Measurements from ENCODE around the gene FXYD4. TPM values are rescaled to one million over a fixed set of nuclear protein-coding genes. Genes with fewer than 3 reads are reported as not detected.
"Not testable (repeated sequence)": the region's sequence is repeated elsewhere in the genome, so short reads cannot be mapped to it uniquely, and the experiment has no call there.

FXYD4 gene
- total RNA-seq, 2 experiments from 2014 or later = not detected

DNA sequence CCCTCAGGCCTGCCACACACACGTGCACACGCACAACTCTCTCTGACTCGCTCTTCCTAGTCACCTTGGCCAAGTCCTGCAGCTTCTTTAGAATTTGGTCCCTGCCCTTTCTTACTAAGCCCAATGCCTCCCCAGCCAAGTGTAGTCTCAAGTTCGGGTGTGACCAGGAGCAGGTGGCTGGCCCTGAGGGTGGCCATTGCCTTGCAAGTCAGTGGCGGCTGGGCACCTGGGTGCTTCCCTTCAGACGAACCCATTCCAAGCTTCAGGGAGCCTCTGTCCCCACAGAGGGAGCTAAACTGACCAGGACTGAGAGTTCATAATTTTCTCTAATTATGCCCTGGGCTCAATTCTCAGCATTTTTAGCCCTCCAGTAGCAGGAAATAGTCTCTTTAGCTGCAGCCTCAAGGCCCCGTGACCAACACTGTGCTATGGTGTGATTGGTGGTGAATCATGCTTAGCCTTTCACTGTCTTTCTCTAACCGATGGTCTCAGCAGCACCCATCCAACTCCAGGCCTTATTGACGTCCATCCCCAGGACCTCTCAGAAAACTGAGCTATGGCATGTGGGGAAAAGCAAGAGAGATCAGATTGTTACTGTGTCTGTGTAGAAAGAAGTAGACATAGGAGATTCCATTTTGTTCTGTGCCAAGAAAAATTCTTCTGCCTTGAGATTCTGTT lies 34.7 kb upstream of the FXYD4 start:
- Mint-ChIP-seq H3K36me3 (ENCODE audit: low read depth) (peaks cover 5% of the 10 kb centered on the region), H3K4me1 (peaks cover 42% of the 10 kb centered on the region), H3K4me3 (no peak overlapping the region), H3K27ac (no peak overlapping the region), H3K27me3 (peaks cover 16% of the 10 kb centered on the region), H3K9me3 (peaks cover 3% of the 10 kb centered on the region)
- DNase-seq = no peak
- ChIA-PET CTCF (interaction anchor here (0.6 to 1.0 kb wide), 2 partner anchors 44 to 45 kb away, joined by 3 to 5 read pairs; no protein-coding TSS in a partner anchor), POLR2A (no interaction called here)

DNA sequence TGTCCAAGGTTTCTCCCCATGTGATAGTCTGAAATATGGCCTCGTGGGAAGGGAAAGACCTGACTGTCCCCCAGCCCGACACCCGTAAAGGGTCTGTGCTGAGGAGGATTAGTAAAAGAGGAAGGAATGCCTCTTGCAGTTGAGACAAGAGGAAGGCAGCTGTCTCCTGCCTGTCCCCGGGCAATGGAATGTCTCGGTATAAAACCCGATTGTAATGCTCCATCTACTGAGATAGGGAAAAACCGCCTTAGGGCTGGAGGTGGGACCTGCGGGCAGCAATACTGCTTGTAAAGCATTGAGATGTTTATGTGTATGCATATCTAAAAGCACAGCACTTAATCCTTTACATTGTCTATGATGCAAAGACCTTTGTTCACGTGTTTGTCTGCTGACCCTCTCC lies 33.9 kb upstream of the FXYD4 start:
- H3K27ac Mint-ChIP-seq; H3K4me3 Mint-ChIP-seq; DNase-seq; H3K9me3 Mint-ChIP-seq; POLR2A ChIA-PET; CTCF ChIA-PET; H3K36me3 Mint-ChIP-seq (ENCODE audit: low read depth): not testable (repeated sequence)
- Mint-ChIP-seq H3K4me1 (peaks cover 35% of the 10 kb centered on the region), H3K27me3 (peaks cover 16% of the 10 kb centered on the region)

DNA sequence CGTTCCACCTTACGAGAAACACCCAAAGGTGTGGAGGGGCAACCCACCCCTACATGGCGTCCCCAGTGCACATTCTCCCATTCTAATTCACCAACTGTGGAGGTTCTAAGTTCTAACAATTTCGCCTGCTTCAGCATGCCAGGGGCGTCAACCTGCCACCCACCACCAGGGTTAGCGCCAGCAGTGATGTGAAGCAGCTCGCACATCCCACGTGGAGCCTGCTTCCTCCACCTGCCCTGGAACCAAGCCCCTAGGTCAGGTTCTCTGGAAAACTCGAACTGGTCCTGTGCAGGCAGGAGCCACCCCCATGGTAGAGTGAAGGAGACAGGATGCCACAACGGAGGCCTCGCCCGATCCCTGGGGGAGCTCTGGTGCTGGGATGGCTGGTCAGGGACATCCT lies 33.3 kb upstream of the FXYD4 start:
- Mint-ChIP-seq H3K4me1 (peaks cover 29% of the 10 kb centered on the region), H3K27me3 (peaks cover 16% of the 10 kb centered on the region), H3K9me3 (peaks cover 3% of the 10 kb centered on the region), H3K4me3 (no peak overlapping the region), H3K36me3 (ENCODE audit: low read depth) (peaks cover 3% of the 10 kb centered on the region), H3K27ac (no peak overlapping the region)
- DNase-seq = no peak
- POLR2A ChIA-PET = no interaction called here
- CTCF ChIA-PET = no interaction called here

DNA sequence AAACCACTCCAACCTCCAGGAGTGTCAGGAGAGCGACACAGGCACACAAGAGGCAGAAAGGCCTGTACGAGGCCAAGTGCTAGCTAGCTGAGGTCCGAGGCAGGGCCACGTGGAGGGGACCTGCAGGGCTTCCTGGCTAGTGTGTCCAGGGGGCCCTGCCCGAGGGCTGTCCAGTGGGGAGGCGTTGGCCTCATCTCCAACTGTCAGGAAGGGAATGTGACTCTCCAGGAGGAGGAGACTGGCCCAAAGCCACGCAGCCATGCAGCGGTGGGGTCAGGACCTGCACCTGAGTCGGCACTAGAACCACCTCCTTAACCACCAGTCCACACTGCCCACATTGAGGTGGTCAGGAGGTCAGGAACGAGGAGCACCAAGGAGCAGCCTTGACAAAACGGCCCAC lies 32.3 kb upstream of the FXYD4 start:
- ChIA-PET CTCF (no interaction called here), POLR2A (no interaction called here)
- no peak overlapping the region for H3K27ac Mint-ChIP-seq
- no peak overlapping the region for H3K4me3 Mint-ChIP-seq
- peaks cover 16% of the 10 kb centered on the region for H3K27me3 Mint-ChIP-seq
- no peaks in the 10 kb centered on the region for H3K36me3 Mint-ChIP-seq (ENCODE audit: low read depth)
- peaks cover 25% of the 10 kb centered on the region for H3K4me1 Mint-ChIP-seq
- DNase-seq = no peak
- no peaks in the 10 kb centered on the region for H3K9me3 Mint-ChIP-seq

DNA sequence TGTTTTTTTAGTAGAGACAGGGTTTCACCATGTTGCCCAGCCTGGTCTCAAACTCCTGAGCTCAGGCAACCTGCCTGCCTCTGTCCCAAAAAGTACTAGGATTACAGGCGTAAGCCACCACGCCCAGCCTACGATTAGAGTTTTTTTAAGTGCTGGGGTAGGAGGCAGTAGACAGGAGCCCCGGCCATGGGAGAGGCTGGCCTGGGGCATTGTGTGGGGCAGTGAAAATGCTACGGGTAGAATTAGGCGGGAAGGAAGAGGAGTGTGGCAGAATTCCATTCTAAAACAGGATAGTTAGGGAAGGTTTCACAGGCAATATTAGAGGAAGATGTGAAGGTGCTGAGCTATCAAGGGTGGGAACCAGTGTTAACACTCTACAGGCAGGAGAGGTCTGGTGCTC lies 31.3 kb upstream of the FXYD4 start:
- H3K27ac Mint-ChIP-seq = no peak overlapping the region
- H3K36me3 Mint-ChIP-seq (ENCODE audit: low read depth) = no peaks in the 10 kb centered on the region
- no peak for DNase-seq
- H3K9me3 Mint-ChIP-seq = no peaks in the 10 kb centered on the region
- peaks cover 31% of the 10 kb centered on the region for H3K4me1 Mint-ChIP-seq
- peaks cover 16% of the 10 kb centered on the region for H3K27me3 Mint-ChIP-seq
- no peak overlapping the region for H3K4me3 Mint-ChIP-seq
- ChIA-PET CTCF (interaction anchor here (1.1 to 1.8 kb wide), 5 partner anchors 9 to 82 kb away, joined by 3 to 4 read pairs (median 3); no protein-coding TSS in a partner anchor), POLR2A (no interaction called here)

DNA sequence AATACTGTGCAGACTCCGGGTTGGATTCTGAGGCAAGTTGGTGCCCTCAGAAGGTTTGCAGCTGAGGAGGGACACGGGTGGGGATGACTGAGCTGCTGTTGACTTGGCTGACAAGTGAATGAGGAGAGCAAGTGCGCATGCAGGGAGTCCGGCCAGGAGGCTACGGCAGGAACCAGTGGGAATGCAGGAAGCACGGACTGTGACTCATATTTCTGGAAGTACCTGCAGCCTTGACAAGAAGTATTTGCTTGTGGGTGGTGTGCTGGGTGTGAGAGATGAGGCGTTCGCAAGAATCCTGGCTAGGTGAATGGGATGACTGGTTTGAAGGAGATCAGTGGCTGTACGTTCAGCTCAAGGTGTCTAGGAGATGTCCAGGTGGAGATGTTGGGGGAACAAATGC lies 30.8 kb upstream of the FXYD4 start:
- H3K27ac Mint-ChIP-seq = no peak overlapping the region
- CTCF ChIA-PET = interaction anchor here (1.1 to 1.8 kb wide), 5 partner anchors 8 to 82 kb away, joined by 3 to 4 read pairs (median 3); no protein-coding TSS in a partner anchor

DNA sequence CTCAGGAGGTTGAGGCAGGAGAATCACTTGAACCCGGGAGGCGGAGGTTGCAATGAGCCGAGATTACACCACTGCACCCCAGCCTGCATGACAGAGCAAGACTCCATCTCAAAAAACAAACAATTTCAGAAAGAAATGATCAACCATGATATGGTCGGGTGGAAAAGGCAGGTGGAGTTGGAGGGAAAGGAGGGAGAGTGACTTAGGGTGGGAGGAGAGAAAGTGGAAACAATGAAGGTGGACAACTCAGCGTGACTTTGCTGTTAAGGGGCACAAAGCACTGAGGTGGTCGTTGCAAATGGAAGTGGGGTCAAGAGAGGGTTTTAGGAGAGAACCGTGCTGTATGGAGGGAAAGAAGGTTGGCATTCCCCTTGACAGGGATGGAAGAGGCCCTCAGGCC lies 30.0 kb upstream of the FXYD4 start:
- CTCF ChIA-PET = interaction anchor here (1.2 to 1.8 kb wide), 2 partner anchors 8 to 50 kb away, joined by 3 to 4 read pairs; no protein-coding TSS in a partner anchor
- H3K4me1 Mint-ChIP-seq = peaks cover 30% of the 10 kb centered on the region
- DNase-seq = no peak
- H3K27ac Mint-ChIP-seq = no peak overlapping the region
- POLR2A ChIA-PET = no interaction called here
- no peak overlapping the region for H3K4me3 Mint-ChIP-seq
- H3K36me3 Mint-ChIP-seq (ENCODE audit: low read depth) = no peaks in the 10 kb centered on the region
- no peaks in the 10 kb centered on the region for H3K9me3 Mint-ChIP-seq
- H3K27me3 Mint-ChIP-seq = peaks cover 16% of the 10 kb centered on the region

More for the DNA sequence above, 30.8 kb upstream of the FXYD4 start:
- H3K27me3 Mint-ChIP-seq = peaks cover 16% of the 10 kb centered on the region
- POLR2A ChIA-PET = no interaction called here
- H3K9me3 Mint-ChIP-seq = no peaks in the 10 kb centered on the region
- H3K4me1 Mint-ChIP-seq = peaks cover 31% of the 10 kb centered on the region
- no peak overlapping the region for H3K4me3 Mint-ChIP-seq
- H3K36me3 Mint-ChIP-seq (ENCODE audit: low read depth) = no peaks in the 10 kb centered on the region
- no peak for DNase-seq

DNA sequence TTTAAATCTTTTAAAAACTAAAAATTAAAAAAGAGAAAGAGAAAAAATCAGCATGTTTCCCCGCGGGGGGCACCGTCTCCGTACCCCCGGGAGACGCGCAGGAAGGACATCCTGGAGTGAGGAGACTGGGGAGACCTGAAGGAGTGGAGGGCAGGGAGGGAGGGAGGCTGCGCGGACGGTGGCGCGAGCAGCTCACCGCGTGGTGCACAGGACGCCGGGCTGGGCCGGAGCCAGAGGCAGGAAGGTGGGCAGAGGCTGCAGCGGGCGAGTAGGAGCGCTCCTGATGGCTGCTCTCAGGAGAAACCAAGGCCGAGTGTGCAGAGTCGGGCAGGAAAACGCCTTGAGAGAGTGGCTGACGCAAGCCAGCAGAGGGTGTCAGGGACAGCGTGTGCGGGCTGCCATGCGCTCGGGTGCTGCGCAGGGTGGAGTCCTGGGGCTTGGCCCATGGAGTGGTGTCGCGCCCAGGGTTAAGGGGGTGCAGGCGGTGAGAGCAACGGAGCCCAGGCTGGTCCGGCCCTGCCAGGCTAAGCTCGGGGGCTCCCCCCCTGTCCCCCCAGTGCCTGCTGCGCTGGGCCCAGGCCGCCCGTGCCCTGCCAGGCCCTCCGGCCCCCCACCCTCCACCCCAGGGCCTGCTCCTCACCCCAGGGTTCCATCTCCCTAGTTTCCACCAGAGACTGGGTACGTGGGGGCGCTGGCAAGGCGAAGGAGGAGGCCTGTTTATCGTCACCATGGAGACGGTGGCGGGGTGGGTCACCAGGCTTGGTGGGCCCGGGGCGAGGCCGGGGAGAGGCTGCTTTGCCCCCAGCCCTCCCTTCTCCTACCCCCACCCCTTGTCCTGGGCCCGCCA lies 28.9 kb upstream of the FXYD4 start:
- CTCF ChIA-PET = no interaction called here
- Mint-ChIP-seq H3K27ac (no peak overlapping the region), H3K27me3 (peaks cover 16% of the 10 kb centered on the region), H3K9me3 (no peaks in the 10 kb centered on the region), H3K36me3 (ENCODE audit: low read depth) (no peaks in the 10 kb centered on the region), H3K4me3 (no peak overlapping the region), H3K4me1 (peaks cover 28% of the 10 kb centered on the region)
- POLR2A ChIA-PET = no interaction called here
- no peak for DNase-seq

DNA sequence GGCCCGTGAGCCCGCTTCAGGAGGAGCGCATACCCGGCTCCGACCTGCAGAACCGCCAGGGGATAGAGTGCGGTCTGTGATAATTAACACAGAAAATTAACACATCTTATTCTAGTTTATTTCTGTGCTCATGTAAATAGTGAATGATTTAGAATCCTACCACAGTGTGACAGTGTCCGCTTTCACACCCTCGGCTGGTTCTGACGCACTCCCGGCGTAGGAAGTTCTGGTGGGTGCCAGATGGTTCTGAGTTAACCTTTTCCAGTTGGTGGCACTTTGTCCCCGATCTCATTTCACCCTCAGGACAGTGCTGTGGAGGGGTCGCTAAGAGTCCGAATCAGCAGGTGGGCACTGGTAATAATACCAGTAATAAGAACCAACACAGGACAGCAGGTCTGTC lies 28.3 kb upstream of the FXYD4 start:
- Mint-ChIP-seq H3K4me1 (peaks cover 33% of the 10 kb centered on the region), H3K27me3 (peaks cover 16% of the 10 kb centered on the region), H3K36me3 (ENCODE audit: low read depth) (no peaks in the 10 kb centered on the region), H3K4me3 (no peak overlapping the region), H3K27ac (no peak overlapping the region), H3K9me3 (no peaks in the 10 kb centered on the region)
- no peak for DNase-seq
- ChIA-PET CTCF (no interaction called here), POLR2A (no interaction called here)

DNA sequence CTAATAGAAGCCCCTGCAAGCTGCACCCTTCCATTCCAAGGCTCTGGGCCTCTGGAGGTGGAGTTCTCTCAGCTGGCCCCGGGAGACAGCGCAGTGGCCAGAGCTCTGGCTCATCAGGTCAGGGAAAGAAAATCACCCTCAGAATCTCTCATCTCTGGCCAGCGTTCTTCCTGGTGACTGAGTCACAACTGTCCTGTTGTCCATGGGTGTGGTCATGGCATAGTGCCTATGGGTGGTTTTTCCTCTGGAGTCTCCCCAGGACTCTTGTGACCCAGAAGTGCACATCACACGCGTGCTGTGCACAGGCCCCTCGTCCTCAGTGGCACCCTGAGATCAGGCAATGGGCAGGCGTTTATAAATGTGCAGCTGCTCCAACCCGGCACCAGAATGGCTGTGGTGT lies 27.4 kb upstream of the FXYD4 start:
- ChIA-PET POLR2A (interaction anchor here (0.7 kb wide), 1 partner anchor 19 kb away, joined by 3 read pairs; no protein-coding TSS in a partner anchor), CTCF (interaction anchor here (0.9 to 1.3 kb wide), 2 partner anchors 51 to 52 kb away, joined by 4 to 9 read pairs; no protein-coding TSS in a partner anchor)
- Mint-ChIP-seq H3K9me3 (no peaks in the 10 kb centered on the region), H3K36me3 (ENCODE audit: low read depth) (peaks cover 3% of the 10 kb centered on the region), H3K27me3 (peaks cover 14% of the 10 kb centered on the region), H3K4me1 (peaks cover 42% of the 10 kb centered on the region), H3K4me3 (no peak overlapping the region), H3K27ac (no peak overlapping the region)
- DNase-seq = no peak

DNA sequence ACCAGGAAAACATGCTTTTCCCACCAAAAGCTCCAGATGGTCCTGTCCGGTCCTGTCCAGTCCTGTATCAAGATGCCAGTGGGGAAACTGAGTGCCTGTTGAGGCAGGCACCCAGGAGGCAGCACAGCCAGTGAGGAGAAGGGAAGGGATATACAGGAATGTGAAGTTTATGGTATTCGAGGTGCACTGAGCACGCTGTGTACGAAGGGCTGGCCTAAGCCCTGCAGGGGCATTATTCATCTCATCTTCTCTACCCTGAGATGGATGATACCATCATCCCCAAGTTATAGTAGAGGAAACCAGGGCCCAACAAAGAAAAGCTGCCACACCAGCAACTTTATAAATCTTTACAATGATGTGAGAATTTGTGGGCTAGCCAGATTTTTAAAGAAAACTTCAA lies 23.4 kb upstream of the FXYD4 start:
- H3K9me3 Mint-ChIP-seq = no peaks in the 10 kb centered on the region
- H3K27me3 Mint-ChIP-seq = peaks cover 13% of the 10 kb centered on the region
- no peak overlapping the region for H3K4me3 Mint-ChIP-seq
- peaks cover 3% of the 10 kb centered on the region for H3K36me3 Mint-ChIP-seq (ENCODE audit: low read depth)
- DNase-seq = no peak
- ChIA-PET POLR2A (interaction anchor here (0.6 to 2.3 kb wide), 5 partner anchors 16 to 82 kb away, joined by 3 to 19 read pairs (median 4); no protein-coding TSS in a partner anchor), CTCF (interaction anchor here (0.6 to 2.8 kb wide), 17 partner anchors 8 to 227 kb away, joined by 3 to 105 read pairs (median 8); partner anchors contain the start of genes RASGEF1A and ZNF487)
- H3K27ac Mint-ChIP-seq = peak overlapping the region; percentile 64
- H3K4me1 Mint-ChIP-seq = peaks cover 48% of the 10 kb centered on the region

DNA sequence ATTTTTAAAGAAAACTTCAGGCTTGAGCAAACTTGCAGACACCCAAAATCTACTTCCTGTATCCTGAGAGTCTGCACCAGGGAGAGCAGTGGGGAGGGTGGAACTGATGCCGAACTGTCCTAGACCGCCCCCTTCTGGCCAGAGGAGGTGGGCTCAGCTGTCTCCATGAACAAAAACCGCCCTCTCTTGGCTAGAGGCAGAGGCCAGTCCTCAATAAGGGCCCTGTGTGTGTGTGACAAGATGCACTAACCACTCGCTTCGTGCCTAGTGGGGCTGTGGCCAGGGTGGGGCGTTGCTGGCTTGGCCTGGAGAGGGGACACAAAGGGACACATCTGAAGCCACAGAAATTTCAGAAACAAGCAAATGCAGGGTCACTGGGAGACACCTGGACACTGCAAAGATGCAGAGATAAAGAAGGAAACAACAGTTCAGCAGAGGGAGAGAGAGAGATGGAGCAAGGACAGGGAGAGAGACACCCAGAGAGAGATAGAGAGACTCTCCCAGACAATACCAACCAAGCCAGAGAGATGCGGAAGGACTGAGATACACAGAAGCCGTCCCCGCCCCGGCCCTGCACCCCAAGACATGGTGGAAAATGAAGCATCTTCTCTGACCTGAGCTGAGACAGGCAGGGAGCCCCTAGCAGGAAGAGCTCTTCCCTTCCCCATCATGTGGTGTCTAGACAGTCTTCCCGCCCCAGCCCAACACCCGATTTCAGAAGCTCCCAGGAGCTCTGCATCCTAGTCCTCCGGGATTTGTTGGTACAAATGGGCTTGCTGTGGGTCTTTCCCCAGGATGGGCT lies 22.7 kb upstream of the FXYD4 start:
- Mint-ChIP-seq H3K27me3 (peaks cover 14% of the 10 kb centered on the region), H3K9me3 (no peaks in the 10 kb centered on the region), H3K36me3 (ENCODE audit: low read depth) (peaks cover 3% of the 10 kb centered on the region), H3K4me3 (no peak overlapping the region), H3K27ac (peak overlapping the region; percentile 64), H3K4me1 (peaks cover 51% of the 10 kb centered on the region)
- peak; percentile 91 for DNase-seq
- CTCF ChIA-PET = interaction anchor here (0.6 to 2.8 kb wide), 19 partner anchors 8 to 227 kb away, joined by 3 to 105 read pairs (median 6); partner anchors contain the start of genes RASGEF1A and ZNF487
- POLR2A ChIA-PET = interaction anchor here (0.6 to 2.3 kb wide), 4 partner anchors 49 to 83 kb away, joined by 3 to 19 read pairs (median 4); no protein-coding TSS in a partner anchor

All from activated CD4-positive, alpha-beta memory T cell treated with anti-CD3 and anti-CD28 coated beads, Interleukin-2, amount 10 ng/mL, durations not matched to agents 7 days and 5 days (primary cell).